8988T (cell line): ENCODE measurements around the gene GFAP.

Experiments
- DNase-seq: peaks from one replicate; pipeline ENCODE4 v3.0.0; 2011

The GFAP gene

DNA sequence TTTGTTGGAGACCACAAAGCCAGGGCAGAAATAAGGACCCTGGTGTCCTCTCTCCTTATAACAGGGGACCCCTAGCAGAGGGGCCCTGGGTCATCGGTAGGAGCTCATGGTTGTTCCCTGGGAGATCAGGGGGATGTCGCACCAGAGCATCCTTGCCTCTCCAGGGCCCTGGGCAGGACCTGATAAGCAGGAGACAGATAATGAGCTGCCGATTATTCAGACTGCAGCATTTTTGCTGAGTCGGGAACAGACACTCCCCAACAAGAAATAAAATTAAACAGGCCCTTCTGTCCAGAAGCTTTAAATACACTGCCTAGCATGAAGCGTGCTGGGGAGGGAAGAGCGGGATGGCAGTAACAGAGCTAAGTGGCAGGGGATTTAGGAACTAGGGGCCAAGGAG lies 15.4 kb upstream of the GFAP start:
- no peak for DNase-seq

DNA sequence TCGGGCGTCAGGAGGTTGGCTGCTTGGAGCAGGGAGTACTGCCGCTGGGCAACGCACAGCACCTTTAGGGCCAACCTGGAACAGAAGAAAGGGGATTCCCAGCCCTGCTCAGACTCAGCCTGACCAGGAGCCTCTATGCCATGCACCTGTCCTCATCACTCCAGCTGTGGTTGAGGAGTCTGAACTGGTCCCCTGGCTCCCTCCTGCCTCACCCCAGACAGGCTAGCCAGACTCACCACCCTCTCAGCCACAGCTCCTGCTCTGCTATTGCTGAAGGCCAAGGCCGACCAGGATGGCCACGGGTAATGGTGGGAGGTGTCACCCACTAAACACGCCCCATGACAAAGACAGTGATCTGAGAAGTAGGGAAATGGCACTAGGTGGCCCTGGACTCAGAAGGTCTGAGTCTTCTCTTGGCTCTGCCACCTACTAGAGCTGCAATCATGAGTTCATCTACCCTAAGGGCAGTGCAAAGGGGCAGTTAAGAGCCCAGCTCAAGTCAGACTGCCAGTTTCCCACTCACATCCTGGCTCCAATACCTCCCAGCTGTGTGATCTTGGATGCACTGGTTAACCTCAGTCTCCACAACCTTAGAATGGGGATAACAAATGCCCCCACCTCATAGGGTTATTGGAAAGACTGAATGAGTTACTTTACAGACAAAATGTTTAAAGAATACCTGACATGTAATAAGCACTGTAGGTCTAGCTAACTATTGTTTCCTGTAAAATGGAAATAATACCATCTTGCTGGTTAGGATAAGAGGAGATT lies 13.8 kb upstream of the GFAP start:
- no peak for DNase-seq

DNA sequence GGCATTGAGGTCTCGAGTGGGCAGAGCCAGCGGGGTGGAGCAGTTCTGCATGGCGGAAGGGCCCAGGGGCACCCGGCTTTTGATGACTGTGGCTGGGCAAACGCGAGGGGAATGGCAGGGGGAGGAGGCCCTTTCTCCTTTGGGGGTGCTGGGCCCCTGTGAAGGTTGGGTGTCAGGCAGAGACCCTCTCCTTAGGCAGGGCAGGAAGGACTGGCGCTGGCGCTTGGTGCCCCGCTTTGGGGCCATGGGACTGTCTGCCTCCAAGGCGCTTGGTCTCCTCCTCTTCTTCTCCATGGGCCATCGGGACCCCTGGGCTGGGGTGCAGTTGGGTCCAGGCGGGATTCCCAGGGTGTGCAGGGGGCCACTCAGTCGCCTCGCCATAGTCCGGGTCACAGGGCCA lies 12.8 kb upstream of the GFAP start:
- no peak for DNase-seq

DNA sequence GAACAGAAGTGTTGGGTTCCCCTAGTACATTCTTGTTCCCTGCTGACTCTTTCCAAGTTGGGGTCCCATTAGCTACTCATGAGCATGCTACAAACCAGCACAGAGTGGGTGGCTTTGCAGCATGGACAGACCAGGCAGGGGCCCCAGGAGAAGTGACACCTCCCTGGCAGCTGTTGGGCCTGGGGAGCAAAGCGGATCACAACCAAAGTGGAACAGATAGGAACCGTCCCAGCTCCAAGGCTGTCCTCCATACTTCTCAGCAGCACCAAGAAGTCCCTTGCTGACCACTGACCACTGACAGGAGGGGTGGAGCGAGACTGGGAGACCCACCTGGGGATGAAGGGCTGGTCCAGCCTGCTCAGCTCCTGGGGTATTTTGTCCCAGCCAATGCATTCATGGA lies 12.4 kb upstream of the GFAP start:
- DNase-seq, result no peak

DNA sequence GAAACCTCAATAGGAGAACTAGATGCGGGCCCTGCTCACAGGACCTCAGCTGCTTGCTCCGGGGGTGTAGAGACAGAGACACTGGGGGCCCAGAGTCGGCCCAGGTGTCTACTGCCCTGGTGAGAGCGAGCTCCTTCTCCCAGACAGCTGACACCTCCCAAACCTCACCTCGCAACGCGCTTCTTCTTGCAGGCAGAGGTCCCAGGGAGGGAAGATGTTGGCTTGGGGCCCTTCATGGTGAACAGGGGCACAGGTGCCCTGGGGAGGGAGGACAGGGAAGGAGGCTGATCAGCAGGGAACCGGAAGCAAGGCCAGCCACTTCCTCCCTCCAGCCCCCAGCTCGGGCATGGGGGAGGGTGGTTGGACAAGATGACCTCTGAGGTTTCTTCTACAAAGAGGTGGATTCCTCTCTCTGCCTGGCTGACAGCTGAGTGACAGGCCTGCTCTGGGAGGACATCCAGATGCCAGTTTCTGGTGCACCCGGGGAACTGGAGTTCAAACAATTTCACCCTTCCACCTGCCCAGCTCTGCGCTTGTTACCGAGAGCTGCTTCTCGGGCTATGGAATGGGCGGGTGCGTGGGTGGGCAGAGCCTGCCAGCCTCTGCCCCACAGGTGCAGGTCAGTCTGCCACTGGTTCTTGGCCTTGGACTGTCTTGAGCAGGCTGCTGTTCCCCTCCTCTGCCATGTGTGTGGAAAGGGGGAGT lies 11.7 kb upstream of the GFAP start:
- DNase-seq, result no peak

DNA sequence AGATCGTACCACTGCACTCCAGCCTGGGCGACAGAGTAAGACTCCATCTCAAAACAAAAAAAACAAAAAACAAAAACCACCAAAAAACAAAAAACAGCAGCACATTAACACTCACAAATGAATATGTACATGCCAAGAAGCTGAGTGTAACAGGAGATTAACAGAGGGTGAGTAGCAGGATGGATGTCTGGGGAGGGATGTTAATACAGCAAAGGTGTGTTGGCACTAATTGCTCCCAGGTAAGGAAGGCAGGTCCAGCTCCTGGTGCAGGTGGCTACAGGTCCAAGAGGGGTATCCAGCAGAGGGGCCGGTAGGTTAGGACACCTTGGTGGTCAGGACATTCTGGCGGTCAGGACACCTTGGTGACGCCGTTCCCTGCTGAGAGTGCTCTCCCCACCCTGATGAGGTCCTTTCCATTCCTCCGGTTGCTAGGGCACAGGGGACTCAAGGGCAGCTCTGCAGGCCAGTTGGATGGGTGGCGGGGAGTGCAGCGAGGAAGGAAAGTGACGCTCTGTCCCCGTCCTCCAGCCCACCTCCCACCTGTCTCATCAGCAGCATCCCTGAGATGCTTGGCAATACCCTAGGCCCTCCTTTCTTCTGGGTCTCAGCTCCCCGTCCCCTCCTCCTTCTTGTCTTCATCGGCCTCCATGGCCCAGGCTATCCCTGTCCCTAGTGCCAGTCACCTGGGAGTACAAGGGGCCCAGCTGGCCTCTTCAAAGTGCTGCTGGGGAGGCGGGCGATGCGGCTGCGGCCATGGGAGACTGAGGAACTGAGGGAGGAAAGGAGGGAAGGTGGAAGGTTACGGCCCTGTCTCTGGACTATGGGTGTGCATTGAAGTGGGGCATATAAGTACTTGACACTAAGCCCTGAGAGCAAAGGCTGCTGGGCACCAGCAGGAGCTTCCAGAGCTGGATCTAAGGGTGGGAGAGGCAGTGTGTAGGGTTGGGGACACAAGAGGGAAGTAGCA lies 10.7 kb upstream of the GFAP start:
- no peak for DNase-seq

DNA sequence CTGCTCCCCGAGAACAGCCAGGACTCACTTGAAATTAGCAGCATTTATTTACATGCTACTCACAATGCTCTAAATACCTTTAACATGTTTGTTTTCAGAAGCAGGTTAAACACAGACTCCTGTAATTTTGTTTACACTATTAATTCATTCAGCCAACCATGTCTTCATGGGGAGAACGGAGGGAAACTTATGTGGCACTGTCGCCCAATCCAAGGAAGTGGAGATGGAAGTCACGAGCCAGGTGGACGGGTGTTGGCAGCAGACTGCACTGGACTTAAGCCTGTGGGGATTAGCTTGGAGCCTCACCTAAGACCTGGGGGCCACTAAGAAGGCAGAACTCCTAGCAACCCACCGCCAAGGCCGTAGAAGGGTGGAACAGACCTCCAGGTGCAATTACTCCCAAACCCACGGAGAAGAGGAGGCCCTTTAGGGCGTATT lies 8.8 kb upstream of the GFAP start:
- DNase-seq, result no peak

DNA sequence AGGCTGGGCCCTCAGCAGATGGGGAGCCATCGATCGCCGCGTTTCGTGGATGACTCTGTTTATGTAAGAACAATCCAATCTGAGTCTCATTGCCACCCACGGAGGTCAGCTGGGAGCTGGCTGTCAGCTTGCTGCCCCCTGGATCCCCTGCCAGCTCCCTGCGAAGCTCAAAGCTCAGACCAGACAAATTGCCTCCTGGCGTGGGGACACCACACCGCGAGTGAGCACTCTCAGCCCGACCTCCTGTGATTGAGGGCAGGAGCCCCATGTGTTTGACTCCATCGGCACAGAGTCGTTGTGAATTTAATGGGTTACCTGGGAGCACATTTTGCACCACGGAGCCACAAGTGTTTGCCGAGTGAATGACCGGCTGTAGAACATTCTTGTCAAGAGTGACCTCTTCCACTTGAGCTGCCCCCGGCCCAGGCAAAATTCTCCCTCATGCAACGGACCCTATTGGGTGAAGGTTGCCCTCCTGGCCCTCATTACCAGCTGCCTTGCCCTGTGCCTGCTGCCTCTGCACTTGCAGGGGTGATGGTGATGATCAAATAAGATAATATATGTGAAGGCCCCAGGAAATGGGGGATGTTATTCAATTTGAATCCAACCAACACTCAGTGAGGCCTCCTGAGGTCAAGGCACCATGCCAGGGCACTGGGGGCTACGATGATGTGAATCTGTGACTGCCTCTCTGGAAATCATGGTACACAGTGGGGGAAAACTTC lies 7.6 kb upstream of the GFAP start:
- DNase-seq, result no peak

DNA sequence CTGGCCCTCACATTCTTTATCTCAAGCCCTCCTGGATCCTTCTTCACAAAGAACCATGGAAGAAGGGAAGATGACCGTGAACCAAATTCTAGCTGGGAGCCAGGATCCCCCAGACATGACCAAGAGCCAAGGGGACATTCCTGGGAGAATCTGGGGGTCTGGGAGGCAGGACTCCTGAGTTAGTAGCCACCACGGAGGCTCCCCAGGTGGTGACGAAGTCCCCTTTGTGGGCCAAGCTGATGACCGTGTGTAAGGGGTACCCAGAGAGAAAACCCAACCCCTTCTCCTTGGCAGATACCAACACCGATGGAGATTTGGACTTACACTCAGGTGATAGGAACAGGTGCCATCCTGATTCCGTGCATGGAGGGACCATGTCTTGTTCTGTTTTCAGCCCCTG lies 6.8 kb upstream of the GFAP start:
- DNase-seq, result no peak

DNA sequence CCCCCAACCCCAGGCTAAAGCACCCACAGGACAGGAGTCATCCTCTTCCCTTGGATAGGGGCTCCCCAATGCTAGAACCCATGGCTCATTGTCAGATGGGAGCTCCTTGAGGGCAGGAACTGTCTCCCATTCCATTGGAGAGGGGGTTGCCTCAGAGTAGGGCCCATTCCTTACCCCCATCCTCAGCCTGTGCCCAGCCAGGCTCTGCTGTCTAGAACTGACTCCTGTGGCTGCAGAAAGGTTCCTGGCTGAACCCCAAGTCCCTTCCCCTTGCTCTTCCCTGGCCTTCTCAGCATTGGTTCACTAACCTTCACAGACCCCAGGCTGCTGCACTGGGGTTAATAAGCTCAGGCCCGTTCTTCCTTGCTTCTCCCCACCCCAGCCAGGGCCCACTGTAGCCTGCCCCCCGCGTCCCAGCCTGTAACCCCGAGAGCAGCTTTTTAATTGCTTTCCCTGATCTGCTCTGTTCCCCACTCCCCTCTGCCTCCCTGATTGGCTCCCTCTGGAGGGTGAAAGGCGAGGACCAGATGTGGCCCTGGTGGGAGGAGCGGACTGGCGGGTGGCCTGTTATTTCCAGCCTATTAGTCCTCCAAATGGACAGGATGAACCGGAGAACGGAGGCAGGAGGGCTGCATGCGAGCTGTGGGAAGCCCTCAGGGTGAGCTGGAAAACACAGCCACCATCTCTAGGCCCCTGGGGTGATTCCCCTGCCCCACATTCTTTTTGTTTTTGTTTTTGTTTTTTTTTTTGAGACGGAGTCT lies 6.0 kb upstream of the GFAP start:
- DNase-seq, result no peak

DNA sequence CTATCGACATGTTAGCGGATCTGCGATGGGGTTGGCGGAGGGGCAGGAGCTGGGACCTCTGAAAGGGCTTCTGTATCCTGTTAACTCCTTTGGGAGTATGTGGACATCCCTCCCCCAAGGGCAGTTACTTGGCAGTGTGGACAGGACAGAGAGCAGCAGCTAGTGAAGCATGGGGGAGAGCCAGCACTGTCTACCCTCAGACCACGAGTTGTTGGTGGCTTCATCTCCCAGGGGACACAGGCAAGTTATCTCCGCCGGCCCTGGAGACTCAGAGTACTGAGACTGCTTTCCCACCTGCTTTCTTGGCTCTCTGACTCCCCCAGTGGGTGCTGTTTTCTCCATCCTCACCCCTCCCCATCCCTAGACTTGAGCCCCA lies 5.3 kb upstream of the GFAP start:
- DNase-seq, result no peak

DNA sequence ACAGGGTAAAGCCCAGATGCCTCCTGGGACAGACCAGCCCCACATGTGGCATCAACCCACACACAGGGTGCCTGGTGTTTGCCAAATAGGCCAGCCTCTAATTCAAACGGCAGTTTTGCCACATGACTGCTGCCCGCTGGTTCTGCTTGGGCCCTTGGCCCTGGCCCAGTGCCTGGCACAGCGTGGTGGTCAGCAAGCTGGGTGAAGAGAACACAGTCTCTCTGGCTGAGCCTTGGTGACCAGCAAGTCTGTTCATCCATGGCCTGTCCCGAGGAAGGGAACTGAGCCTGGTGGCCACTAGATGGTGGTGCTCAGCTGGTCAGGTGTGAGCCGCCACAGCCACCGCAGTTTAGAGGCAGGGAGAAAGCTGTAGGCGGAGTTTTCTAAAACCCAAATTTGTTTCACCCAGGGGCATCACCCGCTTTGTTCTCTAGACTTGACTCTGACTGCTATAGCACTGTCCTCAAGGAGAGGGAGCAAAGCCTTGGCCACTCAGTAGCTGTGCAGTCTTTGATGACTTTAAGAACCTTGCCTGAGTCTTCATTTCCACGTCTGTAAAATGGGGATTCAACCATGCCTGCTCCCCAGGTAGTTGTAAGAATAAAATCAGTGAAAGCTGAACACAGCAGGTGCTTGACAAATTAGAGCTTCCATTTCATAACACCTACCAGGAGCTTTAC lies 4.7 kb upstream of the GFAP start:
- peak; percentile 85 for DNase-seq

DNA sequence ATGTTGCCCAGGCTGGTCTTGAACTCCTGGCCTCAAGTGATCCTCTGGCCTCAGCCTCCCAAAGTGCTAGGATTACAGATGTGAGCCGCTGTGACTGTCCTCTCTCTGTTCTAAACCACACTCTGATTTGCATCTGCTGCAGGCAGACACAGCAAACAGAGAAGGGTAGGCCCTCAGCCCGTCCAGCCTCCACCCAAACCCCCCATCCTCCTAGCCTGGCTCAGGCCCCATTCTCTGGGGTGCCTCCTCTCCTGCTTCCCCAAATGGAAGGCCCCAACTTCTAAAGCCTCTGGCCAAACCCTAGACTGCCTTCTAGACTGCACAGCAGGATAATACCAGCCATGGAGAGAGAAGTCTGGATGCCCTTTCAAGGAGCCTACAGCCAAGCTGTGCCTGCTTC lies 4.1 kb upstream of the GFAP start:
- no peak for DNase-seq

DNA sequence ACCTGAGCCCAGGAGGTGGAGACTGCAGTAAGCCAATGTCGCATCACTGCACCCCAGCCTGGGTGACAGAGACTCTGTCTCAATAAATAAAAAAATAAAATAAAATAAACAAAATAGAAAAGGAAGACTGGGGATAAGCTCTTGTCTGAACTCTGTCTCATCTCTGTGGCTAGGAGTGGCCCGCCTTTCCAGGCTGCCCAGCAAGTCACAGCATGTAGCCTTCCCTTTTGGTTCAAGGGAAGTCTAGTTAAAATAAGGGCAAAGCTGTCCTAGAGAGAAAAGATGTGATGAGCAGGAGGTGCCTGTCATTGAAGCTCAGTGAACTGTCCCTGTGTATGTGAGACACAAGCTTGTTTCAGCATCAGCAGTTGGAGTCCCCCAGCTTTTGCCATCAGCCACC lies 2.7 kb upstream of the GFAP start:
- no peak for DNase-seq

DNA sequence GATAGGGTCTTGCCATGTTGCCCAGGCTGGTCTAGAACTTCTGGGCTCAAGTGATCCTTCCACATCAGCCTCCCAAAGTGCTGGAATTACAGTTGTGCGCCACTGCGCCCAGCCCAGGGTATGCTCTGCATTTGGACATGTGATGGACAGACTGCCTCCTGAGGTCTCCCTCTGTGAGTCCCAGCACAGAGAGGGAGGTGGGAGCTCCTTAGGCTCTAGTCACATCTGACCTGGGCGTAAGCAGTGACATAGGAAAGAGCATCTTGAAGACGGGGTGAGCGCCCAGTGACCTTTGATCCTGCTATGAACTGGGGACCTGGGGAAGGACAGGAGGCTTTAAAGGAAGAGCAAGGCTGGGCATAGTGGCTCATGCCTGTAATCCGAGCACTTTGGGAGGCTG lies 2.2 kb upstream of the GFAP start:
- no peak for DNase-seq

DNA sequence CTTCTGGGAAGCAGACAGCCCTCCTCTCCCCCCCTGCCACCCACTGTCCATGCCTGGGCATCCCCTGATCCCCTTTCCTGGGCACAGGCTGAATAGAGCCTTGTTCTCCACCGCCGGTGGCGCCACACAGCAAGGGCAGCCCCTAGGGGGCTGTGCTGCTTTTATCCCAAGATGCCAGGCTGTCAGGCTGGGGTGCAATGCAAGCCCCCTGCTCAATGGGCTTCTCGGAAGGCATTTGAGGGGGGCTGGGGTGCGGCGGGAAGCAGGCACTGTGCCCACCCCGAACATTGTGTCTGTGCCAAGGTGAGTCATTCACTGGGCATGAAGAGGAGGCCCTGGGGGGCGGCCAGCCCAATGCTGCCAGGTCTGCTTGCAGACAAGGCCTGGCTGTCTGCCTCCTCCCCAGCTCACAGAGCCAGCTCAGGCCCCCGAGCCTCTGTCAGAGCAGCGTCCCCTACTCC lies 1.5 kb upstream of the GFAP start:
- DNase-seq, result no peak

DNA sequence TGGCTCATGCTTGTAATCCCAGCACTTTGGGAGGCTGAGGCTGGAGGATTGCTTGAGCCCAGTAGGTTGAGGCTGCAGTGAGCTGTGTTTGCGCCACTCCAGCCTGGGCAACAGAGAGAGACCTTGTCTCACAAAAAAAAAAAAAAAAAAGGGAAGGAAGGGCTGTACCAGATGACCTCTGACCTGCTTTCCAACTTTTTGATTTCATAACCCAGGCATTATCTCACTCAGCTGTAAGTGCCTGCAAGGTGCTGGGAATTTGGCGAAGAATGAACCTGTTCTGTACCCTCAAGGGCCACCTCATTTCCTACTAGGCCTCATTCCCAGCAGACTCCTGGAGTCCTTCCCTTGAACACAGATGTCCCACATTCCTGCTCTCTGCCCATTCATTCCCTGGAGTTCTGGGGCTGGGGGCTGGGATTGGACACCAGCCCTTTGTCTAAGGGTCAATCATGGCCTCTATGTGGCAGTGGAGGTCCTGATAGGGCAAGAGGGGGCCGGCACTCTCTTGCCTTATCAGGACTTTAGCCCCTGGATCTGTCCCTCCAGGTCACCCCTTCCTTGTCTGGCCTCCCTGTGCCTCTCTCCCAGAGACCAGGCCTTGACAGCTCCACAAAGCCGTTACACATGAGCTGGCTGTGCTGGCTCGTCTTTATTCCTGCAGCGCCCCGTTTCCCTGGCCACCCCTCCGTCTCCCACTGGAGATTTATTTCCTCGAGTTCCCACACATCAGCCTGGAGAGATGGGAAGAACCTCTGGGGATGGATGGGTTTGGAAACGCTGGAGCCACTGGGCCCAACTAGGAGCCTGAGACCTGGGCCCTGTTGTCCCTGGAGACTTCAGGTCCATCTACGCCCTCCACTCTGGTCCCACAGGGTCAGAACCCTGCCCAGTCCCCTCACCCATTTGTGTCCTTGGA lies 821 bp upstream of the GFAP start:
- DNase-seq, result no peak

DNA sequence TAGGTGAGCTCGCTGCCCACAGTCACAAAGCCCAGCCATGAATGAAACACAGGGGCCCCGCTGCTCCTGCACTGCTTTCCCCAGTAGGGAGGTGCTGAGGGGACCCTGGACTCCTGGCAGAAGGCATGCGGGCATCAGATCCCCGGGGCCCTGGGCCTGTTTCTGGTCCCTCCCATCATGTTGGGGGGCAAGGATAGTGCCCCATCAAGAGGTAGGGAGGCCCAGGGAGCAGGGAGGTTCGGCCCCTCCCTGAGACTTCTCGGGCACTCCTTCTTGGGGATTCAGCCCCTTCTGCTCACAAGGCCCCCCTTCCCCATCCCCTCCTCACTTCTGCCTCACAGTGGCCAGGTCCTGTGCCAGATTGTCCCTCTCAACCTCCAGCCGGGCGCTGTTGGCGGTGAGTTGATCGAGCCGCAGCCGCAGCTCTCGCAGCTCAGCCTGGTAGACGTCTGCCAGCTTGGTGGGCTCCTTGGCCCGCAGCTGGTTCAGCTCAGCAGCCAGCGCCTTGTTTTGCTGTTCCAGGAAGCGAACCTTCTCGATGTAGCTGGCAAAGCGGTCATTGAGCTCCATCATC lies 515 bp downstream of the GFAP start:
- DNase-seq, result no peak

DNA sequence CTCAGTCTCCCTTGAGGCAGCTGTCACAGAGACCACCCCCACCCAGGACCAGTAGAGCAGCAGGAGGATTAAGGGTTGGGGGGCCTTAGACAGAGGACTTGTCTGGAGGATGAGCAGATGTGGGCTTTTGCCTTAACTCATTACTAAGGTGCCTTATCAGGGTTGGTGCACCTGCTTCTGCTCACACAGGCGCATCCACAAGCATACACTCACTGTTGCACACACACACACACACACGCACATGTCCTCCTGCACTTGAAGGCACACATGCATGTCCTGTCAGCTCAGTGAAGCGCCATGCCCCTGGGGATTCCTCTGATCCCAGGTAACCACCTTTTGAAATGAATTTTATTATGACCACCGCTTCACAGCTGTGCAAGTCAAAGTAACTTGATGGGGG lies 1.2 kb downstream of the GFAP start:
- no peak for DNase-seq

DNA sequence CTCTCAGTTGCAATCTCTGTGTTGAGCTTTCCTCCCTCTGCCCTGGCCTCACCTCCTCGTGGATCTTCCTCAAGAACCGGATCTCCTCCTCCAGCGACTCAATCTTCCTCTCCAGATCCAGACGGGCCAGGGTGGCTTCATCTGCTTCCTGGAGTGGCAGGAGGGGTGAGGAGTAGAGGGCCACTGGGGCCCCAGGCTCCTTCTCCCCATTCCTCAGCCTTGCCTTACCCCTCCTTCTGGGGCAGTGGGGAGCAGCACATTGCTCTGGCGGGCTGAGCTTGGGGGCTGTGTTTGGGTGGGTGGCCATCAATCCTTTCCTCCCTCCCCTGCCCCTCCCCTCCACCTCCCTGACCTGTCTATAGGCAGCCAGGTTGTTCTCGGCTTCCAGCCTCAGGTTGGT lies 1.6 kb downstream of the GFAP start:
- no peak for DNase-seq
